ENCODE measurements around the gene TSHZ2.

Gene TSHZ2

DNA sequence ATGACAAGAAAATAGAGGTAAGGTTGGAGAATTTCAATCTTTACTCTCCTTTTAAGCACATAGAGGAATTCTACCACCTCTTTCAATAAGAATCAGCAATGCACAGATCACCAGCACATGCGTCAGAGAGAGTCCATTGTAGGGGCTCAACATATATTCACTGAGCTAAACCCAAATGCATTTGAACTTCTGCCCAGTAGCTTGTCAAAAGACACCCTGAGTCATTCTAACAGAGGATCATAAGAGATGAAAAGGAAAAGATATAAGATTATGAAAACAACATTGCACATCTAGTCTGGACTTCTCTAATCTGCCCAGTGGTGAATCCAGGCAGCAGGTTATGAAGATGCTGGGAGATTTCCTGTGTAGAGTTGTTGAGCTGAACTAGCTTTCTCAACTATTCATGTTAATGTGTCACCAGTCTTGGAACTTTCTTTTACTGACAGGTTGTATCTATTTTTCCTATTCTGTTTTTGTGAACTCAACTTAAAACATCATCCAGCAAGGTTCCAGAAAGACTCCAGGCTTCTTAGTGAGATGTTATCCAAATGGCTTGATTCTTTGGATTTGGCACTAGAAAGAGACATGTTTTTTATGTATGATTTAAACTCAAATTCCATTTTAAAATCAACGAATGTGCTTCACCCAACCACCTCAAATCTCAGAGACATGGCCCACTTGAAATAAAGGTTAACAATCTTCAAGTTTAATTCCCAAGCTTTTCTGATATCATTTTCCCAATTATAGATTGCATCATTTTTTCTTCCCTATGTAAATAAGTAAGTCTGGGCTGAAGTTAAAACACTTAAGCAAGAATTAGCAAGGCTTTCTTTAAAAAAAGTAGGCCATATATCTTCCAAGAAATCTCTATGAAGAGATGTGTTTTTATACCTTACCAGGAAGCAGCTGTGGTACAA is 89.3 kb downstream of the TSHZ2 start:
- DNase-seq (ENCODE audit: low read depth) = no peak

DNA sequence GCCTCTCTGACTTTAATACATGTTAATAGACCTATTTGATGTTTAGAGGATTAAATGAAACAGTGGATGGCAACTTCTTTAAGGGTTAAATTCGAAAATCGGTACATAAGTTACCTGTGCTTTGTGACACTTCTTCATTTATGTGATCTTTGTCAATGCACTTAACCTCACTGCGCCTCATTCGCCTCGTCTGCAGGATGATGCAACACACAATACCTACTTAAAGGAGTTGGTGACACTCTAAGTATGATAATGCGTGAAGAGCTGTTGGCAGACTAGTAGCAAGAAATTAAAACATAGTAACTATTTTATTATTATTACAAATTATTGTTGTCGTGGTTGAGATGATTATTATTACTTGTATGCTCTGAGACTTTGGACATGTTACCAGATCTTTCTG is 92.8 kb downstream of the TSHZ2 start:
- no peak for DNase-seq (ENCODE audit: low read depth)

DNA sequence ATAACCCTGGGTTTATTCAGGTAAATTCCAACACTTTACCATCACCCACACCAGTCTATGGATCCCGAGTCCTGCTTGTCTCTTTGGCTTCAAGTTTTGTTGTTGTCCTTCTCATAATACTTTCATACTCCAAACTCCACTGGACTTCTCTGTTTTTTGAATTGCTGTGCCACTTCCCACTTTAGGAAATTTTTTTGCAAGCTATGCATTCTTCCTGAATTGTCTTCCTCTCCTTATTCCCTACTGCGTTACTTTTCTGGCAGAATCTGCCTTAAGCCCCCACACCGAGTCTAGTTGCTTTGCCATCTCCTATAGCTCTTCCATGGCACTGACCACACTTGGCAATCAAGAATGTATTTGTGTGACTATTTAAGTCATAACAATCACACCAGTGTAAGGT is 96.1 kb downstream of the TSHZ2 start:
- no peak for DNase-seq (ENCODE audit: low read depth)

DNA sequence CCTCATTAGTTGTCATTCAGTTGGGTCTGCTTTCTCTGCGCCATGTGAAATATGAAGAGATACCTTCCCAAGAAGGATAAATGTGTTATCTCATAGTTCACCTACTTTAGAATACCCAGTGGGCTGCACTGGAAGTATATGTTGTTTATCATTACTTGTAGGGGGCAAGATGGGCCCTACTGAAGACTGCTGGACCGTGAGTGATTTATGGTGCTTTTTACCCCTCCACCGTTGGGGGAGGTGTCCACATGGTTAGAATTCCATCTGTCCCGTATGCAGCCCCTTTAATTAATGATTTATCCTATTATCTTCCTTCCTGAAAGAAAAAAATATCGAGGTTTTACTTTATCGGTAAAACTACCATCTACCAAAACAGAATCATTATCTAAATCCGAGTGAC is 97.0 kb downstream of the TSHZ2 start:
- DNase-seq (ENCODE audit: low read depth) = no peak

DNA sequence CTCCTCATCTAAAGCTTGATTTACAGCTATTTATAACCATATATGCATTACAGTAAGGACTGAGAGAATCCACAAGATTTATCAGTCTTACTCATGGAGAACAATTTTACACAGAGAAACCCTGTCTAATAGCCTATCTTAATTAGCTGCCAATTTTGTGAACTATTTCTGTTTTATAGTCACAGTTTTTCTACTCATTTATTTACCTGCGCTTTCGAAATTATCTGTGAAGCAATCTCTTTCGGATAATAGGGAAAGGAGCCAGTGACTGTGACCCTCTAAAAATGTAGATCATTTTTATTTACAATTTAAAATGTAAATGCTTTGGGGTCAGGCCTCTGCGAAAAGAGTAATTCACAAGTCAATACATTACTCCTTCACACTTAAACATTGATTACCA is 98.1 kb downstream of the TSHZ2 start:
- DNase-seq (ENCODE audit: low read depth) = no peak

DNA sequence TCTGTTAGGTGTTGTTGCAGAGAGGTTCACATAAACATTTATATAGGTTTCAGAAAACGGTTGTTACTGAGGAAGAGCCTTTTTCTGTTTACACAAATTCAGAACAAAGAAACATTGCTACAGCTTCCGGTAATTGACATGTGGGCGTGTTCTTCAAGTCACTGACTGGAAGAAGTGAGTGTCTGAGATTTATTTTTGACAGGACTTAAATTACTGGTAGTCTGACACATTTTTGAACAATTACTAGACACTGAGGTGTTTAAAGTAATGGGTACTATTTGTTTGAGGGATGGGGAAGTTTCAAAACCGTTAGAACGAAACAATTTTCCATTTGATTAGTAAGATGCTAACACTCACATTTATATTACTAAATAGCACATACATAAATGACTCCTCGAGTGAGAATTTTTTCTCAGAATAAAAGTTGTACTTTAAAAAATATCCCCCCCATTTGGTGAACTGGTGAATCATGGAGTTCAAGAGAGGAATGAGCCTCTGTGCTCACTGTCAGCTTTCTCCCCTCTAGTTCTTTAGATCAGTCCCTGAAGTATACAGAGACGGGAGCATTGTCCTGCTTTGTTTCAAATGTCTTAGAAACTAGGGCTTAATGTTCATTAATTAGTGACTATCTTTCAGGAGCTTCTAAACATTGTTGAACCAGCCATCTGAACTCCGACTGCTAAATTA is 98.7 kb downstream of the TSHZ2 start:
- DNase-seq (ENCODE audit: low read depth) = no peak

DNA sequence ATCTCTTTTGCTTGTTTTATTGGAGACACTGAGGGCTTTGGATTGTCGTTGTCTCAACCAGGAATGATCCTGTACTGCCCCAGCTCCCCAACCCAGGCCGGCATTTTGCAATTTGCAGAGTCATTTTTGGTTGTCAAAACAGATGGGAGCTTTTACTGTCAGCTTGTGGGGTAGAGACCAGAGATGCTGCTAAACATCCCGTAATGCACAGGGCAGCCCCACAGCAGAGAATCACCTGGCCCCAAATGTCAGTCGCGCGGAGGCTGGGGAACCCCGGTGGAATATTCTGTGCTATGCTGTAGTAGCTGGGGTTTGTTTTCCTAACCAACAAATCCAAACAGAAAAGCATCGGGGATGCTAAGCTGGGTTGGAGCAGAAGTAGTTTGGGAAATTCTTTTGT is 99.7 kb downstream of the TSHZ2 start:
- no peak for DNase-seq (ENCODE audit: low read depth)

DNA sequence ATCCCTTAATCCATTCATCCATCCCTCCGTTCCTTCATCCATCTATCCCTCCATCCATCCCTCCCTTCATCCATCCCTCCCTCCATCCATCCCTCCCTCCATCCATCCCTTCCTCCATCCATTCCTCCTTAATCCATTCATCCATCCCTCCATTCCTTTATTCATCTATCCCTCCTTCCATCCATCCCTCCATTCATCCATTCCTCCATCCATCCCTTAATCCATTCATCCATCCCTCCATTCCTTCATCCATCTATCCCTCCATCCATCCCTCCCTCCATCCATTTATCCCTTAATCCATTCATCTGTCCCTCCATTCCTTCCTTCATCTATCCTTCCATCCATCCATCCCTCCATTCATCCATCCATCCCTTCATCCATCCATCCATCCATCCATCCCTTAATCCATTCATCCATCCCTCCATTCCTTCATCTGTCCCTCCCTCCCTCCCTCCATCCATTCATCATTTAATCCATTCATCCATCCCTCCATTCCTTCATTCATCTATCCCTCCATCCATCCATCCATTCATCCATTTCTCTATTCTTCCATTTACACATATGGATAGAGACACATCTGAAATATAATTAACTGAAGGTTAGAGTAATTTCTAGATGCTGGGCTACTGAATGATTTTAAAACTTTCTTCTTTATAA is 100.9 kb downstream of the TSHZ2 start:
- no peak for DNase-seq (ENCODE audit: low read depth)

DNA sequence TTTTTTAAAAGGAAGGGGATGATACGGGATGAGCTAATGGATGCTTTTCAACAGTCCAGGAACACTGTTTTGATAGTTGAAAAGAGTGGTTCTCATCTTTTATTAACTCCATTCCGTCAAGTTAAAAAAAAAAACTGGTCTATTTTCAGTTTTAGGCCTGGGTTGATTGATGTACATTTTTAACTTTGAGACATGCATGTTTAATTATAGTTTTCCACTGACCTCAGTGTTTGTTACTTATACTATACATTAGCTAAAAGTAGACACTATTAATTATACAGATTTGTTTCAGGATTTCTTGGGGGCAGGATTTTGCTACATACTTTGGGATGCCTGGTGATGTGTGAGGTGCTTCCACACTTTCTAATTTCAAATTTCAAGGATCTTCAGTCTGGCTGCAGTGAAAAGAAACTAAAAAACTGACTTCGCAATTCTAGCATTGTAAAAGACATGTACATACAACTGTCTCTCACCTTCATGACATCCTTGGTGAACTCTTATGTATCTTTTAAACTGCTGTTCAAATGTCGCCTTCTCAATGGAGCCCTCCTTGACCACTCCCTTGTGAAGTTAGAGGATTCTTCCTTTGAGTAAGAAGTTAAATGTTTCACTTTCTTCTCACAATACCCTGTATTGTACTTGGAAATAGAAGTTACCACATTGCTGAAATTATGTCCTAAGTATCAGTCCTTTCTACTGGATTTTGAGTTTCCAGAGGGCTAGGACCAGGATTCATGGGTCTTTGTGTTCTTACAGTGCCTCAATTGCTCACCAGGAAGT is 101.7 kb downstream of the TSHZ2 start:
- DNase-seq (ENCODE audit: low read depth) = no peak

DNA sequence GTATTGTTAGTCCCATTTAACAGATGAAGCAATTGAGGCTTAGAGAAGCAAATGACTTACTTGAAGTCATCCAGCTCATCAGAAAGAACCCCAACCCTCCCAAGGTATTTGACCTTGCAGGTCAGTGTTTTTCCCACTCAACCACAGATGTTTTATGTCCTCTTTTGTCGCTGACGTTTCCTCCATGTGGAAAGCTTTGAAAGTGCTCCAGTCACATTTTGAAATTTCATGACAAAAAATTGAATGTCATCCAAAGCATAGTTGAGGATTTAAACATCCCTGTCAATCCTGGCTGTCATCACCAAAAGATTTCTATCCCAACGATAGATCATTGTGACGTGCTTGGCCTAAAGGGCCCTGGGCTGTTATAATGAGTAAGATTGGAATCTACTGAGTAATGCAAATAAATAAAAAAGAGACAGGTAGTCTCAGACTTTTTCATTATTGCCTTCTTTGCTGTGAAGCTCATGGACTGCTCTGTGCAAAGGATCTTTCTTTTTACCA is 102.7 kb downstream of the TSHZ2 start:
- no peak for DNase-seq (ENCODE audit: low read depth)

DNA sequence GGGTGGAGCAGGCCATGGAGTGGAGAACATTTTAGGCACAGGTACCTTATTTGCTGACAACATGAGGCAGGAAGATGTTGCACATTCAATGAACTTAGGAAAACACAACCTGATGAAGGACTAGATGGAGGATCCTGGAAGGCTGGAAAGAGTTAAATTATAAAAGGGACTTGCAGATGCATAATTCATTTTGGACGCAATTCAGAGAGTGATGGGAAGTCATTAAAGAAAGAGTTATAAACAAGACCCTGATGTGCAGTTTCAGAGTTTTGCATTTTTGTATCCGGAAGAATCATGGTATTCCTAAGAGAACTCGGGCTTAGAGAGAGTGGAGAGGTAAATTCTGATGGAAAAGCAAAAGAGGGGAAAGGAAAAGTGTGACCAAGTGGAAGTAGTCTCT is 104.5 kb downstream of the TSHZ2 start:
- no peak for DNase-seq (ENCODE audit: low read depth)

DNA sequence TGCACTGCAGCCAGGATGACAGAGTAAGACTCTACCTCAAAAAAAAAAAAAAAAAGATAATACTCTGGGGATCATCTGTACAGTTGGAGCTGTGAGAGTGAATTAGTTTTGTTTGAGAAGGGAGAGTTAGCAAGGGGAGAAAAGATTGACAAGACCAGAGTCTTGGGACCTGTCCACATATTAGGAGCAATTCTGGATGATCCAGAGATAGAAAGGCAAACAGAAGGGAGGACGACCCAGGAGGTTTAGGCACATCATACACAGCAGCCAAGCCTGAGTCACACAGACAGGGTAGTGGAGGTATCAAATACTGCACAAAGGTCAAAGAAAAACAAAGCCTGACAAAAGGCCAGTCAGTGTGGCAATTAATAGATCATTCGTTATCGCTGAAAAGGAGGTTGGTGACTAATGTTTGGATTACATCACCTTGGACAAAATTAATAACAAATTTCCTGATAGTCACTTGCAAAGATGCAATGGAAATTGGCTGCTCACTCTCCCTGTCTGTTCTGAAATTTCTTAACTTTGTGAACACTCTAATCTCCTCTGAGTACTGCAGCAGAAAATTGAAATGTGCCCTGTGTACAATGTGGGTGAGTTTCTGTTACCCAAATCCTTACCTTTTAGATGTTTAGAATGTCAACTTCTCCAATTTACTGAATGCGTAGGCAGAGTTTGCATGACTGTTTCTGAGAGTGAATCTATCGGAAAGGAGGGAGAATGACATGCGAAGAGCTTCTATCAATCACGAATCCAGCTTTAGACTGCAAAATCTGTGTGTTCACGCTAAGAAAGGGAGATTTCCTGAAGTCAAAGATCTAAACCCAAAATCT is 105.4 kb downstream of the TSHZ2 start:
- no peak for DNase-seq (ENCODE audit: low read depth)

DNA sequence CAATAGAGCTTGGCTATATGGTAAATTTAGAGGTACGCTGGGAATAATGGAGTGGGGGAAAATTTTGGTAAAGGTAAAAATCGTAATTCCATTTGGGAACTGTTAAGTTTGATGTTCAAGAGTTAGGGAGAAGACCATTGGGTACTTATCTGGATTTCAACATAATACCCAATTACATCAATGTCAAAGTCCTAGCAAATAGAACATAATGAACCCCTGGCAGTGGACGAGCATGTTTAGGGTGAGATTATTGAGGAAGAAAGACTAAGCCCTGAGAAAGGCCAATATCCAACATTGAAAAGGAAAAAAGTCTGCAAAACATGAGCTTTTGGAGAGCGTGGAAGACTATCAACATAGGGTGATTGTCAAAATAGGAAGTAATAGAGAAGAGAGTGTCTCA is 106.6 kb downstream of the TSHZ2 start:
- no peak for DNase-seq (ENCODE audit: low read depth)

DNA sequence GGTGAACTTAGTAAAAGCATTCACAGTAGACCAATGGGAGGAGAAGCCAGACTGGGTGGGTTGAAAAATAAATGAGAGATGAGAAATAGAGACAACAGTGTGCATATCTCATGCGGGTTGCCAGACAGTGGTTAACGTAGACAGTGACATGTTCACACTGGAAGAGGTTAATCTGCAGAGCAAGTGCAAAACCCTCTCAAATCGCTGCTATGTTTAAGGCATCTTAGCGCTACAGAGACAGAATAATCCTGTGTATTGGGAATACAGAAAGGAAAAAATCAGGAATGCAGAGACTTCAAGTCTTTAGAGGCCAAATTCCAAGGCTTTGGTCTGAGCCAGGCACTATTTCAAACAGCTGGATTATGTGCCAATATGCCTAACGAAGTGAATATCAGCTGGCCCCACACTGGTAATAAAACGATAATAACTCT is 107.1 kb downstream of the TSHZ2 start:
- DNase-seq (ENCODE audit: low read depth) = no peak

DNA sequence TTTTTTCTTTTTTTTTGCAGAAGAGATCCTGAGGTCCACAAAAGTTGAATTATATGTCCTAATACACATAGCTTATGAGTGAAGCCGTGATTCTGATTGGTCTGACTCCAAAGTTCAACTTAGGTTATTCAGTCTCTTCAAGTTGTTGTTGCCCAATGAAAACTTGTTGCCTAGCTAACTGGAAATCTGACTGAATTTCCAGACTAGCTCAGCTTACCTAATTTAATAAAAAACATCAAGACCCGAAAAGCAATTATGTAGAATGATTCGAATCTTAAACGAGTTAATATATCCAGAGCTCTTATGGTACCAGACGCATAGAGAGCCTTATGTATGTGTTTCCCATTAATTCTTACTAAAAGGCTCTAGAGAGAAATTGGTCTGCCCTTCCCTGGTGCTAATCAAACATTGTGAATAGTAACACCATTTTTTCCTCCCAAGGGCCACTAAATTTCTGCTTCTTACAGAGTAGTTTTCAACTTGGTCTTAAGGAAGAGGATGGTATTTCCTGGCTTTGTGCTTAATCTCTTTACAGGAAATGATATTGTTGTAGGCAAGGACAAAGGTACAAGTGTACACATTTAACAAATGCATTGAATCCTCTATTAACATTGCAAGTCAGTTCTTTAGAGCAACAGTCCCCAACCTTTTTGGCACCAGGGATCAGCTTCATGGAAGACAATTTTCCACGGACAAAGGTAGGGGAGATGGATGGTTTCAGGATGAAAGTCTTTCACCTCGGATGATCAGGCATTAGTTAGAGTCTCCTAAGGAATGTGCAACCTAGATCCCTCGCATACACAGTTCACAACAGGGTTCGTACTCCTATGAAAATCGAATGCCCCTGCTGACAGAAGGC is 107.9 kb downstream of the TSHZ2 start:
- DNase-seq (ENCODE audit: low read depth) = no peak

DNA sequence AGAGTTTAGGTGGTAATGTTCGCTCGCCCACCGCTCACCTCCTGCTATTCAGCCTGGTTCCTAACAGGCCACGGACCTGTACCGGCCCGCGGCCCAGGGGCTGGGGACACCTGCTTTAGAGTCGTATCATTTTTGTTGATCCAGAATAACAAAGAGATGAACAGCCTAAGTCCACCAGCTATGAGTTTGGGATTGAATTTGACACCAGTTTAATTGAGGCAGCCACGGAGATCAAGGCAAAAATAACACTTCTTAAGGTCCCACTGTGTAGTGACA is 108.5 kb downstream of the TSHZ2 start:
- DNase-seq (ENCODE audit: low read depth) = no peak

DNA sequence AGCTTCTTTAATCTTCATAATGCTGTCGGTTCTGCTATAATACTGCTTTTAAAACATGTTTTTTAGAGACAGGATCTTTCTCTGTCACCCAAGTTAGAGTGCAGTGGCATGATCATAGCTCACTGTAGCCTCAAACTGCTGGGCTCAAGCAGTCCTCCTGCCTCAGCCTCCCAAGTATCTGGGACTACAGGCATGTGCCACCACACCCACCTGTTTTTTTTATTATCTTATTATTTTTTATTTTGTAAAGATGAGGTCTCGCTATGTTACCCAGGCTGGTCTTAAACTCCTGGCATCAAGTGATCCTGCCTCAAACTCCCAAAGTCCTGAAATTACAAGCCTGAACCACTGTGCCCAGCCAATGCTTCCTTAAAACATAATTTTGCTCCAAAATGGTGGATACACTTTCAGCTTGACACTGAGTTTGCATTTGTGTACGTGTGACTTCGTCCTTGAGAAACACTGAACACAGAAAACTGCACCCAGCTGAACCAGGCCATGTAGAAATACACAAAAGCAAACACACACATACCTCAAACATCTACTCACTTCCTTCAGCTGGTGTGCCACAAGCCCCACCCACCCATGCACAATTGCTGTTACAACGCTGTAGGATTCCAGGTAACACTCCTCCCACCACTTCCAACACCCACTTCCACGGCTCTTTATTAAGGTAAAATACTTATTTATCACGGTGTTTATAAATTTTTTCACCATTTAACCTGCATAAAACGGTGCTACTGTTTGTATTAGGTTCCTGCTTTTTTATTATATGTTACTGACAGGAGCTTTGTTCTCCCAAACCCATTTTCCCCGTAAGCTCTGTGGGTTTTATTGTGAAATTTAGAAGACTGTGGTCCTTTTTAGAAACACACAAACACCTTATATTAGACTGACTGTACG is 109.1 kb downstream of the TSHZ2 start:
- no peak for DNase-seq (ENCODE audit: low read depth)

DNA sequence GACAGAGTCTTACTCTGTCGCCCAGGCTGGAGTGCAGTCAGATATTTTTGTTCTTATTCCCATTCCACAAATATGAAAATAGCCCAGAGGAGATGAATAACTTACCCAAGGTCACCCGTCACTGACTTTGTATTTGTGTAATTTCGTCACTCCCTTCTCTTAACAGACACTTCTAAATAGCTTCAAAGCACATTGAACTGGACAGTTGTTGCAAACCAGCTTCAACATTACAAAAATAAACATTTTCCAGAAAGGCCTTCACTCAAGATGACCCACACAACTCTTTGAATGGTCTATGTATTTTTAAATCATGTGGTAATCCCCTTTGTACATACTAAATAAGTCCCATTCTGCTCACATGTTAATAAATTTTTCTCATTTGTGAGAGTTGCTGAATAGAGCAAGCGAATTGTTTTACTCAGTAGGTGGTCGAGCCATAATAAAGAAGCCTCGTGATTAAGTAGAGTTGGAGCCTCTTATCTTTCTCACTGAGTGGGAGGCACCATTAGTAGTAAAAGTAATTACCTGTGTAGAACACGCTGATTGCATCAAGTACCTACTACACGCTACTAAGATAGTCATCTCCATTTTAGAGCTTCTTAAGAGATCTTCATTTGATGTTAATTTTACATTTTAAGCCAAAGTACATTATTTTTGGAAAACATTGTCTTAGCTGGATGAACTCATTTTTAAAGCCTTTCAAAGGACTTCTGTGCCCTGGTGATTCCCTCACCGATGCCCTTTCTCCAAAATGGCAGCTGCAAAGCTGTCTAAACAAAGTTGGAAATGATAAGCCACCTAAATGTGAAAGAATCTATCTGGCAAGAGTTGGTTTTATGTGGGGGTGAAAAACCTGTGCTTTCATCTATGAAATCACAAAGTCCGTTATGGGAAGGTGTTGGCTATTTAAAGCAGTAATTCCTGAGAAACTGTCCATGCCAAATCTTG is 110.0 kb downstream of the TSHZ2 start:
- no peak for DNase-seq (ENCODE audit: low read depth)
